HG02840 (cell line): Measurements from ENCODE around the gene ZNF484.
"Not testable (repeated sequence)": the region's sequence is repeated elsewhere in the genome, so short reads cannot be mapped to it uniquely, and the experiment has no call there.

ENCODE experiments used
- ATAC-seq: cut with Tn5 transposase; IDR thresholded peaks from one replicate; pipeline ENCODE4 v1.9.1; 2021; ENCODE audit warnings: mild to moderate bottlenecking, moderate library complexity, moderate number of reproducible peaks; ENCODE audit not compliant: unreplicated experiment, low FRiP score

The ZNF484 gene

DNA sequence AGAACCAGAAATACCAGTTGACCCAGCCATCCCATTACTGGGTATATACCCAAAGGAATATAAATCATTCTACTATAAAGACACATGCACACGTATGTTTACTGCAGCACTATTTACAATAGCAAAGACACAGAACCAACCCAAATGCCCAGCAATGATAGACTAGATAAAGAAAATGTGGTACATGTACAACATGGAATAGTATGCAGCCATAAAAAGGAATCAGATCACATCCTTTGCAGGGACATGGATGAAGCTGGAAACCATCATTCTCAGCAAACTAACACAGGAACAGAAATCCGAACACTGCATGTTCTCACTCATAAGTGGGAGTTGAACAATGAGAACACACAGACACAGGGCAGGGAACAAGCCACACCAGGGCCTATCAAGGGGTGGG is 11.2 kb downstream of the ZNF484 start:
- ATAC-seq, result not testable (repeated sequence)

DNA sequence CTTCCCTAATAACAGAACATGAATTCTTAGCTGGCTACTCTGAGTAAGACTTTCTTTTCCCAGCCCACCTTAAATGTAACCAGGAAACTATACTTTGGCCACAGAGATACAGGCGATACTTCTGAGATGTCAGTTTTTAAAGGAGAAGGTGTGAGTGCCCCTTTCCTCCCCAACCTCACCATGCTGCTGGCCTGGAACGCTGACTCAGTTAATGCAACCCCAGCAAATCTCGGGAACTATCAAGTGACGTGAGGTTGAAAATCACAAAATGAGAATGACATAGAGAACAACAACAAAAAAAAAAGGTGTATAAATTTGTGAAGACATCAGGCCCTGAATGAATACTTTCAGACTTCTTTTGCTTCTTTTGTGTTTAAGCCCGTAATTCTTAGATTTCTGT is 13.7 kb downstream of the ZNF484 start:
- ATAC-seq, result no peak

DNA sequence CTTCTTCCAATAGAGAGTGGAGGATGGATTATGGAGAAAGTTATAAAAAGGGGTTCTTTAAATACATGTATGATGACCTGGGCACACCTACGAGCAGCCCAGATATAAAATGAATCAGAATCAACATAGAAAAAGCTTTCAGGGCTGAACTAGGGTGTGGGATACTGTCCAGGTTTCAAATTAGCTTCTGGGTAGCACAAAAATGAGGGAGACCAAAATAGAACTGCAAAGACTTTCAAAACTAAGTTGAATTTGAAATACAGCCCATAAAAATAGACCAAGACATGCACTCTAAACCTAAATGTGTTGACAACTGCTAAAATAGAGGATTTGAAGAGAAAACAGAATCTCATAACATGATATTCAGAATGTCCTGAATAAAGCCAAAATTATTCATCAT is 17.0 kb downstream of the ZNF484 start:
- ATAC-seq, result no peak

DNA sequence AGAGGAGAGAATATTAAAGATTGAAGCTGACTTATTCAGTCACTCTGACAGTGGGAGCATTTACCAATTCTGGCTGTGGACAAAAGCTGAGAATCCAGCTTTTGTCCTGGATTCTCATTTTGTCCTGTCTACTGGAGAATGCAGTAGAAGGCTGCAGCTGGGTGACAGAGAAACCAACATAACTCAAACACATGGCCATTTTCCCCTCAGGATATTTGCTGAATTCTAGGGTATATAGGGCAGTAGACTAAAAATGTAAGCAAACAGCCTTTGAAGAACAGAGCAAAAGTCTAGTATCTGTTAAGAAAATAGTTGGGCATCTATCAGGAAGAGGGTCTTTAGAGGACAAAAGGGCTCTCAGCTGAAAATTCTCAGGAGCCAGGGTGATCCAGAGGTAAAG is 20.6 kb downstream of the ZNF484 start:
- ATAC-seq, result no peak

DNA sequence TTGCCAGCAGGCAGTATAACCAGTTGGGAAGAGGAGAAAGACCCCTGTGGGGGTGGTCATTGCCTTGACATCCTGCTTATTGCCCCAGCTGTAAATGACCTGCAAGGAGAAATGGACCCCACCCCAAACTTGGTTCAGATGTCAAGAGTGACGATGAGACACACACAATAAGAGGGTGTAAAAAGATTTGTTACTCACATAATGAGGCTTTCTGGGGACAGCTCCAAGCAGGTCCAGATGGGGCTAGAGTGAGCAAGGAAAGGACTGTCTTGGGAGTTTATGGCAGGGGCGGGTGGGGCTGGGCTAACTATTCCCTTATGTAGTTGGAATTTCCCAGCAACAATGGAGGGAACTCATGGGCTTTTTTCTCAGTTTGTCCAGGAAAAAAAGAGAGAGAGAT is 24.1 kb downstream of the ZNF484 start:
- no peak for ATAC-seq

DNA sequence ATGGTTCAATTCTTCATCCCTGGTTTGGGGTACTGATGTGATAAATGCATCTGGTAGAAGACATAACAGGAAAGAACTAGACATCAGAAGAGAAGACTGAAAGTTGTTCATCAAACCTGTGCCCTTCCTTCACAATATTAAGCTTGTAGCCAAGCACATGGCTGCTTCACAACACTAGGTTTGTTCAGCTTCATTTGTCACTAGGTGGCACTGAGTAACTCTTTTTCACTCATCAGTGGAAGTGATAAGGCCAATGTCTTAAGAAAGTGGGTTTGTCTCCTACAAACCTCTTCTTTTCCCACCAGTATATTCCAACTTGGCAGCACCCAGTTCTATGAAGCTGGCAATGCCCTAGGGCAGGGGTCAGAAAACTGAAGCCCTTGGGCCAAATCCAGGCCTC is 26.9 kb downstream of the ZNF484 start:
- ATAC-seq, result no peak

DNA sequence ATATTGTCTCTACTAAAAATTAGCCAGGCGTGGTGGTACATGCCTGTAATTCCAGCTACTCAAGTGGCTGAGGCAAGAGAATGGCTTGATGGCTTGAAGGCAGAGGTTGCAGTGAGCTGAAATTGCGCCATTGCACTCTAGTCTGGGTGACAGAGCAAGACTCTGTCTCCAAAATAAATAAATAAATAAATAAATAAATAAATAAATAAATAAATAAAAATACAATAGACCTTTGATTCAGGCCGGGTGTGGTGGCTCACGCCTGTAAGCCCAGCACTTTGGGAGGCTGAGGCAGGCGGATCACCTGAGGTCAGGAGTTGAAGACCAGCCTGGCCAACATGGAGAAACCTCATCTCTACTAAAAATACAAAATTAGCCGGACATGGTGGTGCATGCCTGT is 29.1 kb downstream of the ZNF484 start:
- ATAC-seq, result not testable (repeated sequence)

DNA sequence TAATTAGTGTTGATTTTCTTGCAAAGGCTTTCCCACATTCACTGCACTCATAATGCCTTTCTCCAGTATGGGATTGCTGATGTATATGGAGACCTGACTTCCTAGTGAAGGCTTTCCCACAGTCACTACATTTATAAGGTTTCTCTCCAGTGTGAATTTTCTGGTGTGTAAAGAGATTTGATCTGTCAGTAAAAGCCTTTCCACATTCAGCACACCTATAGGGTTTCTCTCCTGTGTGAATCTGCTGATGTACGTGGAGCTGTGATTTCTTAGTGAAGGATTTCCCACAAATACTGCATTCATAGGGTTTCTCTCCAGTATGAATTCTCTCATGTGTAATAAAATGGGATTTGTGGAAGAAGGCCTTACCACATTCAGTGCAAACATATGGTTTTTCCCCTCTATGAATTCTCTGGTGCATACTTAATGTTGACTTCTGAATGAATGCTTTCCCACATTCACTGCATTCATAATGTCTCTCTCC is 31.1 kb downstream of the ZNF484 start:
- ATAC-seq, result no peak

DNA sequence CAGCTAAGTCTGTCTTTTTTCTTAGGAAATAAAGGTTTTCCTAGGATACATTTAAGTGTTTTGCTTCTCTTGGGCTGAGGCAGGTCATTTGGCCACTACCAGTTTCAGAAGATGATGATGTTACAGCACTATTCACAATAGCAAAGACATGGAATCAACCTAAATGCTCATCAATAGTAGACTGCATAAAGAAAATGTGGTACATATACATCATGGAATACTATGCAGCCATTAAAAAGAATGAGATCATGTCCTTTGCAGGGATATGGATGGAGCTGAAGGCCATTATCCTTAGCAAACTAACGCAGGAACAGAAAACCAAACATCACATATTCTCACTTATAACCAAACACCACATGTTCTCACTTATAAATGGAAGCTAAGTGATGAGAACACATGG is 39.4 kb downstream of the ZNF484 start:
- not testable (repeated sequence) for ATAC-seq

DNA sequence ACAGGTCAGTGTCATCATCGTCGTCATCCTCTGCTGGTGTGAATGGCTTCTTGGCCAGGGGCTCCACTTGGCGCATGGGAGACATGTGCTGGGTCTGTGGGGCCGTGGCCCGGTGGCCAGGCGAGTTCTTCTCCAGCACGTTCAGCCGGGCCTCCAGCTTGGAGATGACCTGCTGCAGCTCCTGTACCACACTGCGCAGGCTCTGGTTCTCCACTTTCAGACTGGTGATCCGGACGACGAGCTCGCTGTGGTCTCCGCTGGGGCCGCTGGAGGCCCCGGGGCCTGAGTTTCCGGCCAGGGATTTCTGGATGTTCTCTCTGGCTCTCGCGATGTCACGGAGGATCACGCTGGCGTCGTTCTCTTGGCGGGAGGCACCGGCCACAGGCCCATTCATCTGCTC is 40.6 kb downstream of the ZNF484 start:
- no peak for ATAC-seq

DNA sequence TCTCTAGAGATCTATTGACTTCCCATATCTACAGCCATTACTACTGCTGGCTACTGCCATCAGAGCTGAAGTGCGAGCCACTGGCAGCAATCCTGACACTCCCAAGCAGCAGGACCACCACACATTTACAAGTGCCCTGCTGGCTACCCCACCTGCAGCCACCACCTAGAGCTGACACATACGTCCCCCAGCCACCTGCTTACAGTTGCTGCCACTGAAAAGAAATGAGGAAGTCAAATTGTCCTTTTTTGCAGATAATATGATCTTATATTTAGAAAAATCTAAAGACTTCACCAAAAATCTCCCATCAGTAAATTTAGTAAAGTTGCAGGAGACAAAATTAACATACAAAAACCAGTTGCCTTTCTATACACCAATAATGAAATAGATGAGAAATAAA is 48.4 kb downstream of the ZNF484 start:
- no peak for ATAC-seq

DNA sequence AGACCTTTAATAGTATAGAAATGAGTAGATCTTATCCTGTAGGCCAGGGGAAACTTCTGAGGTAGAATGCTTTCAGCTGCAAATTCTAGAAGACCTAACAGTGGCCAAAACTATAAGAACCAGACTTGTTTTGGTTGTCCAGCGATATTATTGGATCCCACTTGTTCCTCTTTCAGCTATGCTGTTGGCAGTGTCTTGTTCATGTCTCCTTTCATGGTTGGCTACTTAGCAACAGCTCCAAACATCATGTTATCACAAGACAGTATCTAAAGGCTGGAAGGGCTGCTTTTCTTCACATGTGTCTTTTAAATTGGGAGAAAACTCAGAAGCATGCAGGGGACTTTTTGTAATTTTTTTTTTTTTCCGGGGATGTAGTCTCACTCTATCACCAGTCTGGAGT is 52.8 kb downstream of the ZNF484 start:
- ATAC-seq, result not testable (repeated sequence)

DNA sequence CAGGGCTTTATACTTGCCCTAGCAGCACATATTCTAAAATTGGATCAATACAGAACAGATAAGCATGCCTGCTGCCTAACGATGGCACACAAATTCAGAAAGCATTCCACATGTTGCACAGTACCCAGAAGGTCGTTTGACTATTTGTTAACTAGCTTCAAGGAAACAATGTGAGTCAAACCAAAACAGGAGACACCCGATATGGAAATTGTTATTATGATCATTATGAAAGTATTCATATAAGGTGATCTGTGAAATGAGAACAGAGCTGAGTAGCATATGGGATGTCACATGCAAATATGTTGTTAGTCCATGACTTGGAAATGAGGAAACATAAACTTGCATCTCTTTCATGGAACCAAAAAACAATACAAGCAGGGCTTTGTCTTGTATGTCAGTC is 56.9 kb downstream of the ZNF484 start:
- no peak for ATAC-seq

DNA sequence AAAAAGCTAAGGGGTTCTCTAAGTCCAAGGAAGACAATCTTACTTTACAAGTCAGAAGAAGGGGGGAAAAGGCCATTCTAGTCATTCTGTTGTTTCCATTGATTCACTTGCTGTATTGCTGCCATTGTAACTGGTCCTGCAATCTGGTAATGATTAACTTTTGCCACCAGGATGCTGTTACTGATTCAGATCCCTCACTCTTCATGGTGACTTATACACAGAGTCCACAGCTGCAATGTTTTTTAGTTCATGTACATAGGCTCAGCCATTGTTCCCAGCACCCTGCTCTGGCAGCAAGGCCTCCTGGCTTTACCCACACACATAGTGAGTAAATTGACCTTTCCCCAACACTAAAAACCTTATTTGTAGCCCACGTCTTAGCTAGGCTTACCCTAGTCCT is 57.9 kb downstream of the ZNF484 start:
- ATAC-seq, result not testable (repeated sequence)

DNA sequence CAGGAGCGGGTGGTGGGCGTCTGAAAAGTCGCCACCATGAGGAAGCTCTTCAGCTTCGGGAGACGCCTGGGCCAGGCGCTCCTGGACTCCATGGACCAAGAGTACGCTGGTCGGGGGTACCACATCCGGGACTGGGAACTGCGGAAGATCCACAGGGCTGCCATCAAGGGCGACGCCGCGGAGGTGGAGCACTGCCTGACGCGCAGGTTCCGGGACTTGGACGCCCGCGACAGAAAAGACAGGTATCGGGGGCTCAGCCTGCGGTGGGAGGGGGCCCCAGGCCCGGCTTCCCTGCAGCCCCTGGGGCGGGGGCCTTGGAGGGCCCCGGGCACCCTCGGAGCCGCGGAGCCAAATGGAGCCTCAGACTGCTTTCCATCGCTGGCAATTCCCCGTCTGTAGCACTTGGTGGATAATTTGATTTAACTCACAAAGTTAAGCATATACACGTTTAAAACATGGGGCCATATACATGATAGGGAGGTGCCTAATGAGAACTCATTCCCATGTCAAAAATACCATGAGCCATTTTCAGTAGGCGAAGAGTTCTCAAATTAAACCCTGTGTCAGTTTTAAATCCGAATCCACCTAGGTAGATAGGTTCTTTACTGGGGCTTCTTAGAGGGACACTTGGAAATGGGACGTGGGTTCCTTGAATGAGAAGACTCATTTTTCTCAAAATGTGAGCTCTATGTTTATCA is 68.1 kb downstream of the ZNF484 start:
- ATAC-seq, result not testable (repeated sequence)

DNA sequence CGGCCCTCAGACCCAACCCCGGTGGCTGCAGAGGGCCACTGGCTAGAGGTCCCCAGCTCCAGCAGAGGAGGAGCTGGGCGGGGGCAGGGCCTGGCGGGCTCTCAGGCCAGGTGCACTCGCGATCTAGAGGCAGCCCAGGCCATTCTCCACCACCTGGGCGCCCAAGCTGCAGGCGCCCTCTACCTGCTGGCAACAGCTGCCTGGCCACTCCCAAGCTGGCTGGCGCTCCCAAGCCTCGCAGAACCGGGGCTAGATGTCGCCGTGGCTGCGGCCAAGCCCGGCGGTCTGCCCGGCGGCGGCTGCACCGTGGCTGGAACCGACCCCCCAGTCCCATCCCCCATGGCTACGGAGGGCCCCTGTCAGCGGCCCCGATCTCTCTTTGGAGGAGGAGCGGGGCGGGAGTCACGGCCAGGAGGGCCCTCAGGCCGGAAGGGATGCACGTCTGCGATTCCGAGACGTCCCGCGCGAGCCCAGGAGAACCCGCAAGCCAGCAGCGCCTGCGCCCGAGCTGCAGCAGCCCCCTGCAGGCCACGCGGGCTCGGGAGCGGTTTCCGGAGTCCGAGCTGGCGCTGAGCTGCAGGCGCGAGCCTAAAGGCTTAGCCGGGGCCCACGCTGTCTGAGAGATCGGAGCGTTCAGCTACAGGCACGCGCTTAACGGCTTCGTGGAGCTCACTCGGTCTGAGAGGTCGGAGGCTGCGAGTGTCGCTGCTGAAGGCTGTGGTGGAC is 68.9 kb downstream of the ZNF484 start:
- no peak for ATAC-seq

DNA sequence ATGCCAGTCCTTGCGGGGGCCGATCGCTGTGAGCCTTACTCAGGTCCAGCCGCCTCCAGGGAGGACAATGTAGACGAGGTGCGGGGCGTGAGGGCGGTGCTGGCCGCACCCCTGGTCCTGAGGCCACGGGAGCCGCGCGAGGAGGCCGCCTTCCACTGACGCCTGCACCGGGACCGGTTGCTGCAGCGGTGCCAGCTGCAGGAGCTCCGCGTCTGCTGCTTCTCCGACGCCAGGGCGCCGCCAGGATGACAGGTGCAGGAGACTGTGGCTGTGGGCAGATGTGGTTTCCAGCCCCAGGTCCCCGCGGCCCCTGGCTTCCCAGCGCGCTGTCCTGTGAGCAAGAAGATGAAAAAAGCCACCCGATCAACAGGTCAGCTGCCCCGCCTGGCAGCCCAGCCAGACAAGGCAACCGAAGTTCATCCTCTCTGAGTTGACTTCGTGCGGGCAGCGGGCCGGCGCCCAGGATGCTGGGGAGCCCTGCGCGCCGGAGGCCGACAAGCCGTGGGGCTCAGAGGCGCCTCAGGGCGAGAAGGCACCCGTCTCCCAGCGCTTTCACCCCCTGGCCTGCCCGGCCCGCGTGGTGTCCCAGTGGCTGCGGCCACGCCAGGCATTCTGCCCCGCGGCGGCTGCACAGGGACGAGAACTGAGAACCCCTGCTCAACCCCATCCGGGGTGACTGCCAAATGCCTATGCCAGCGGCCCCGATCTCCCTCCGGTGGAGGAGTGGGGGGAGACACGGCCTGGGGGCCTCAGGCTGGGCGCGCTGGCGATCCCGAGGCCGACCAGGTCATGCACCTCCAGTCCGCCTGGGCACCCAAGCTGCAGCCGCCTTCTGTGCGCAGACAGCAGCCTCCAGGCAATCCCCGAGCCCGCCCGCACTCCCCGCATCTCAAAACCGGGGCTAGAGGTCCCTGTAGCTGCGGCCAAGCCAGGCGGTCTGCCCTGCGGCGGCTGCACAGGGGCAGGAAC is 69.8 kb downstream of the ZNF484 start:
- no peak for ATAC-seq

DNA sequence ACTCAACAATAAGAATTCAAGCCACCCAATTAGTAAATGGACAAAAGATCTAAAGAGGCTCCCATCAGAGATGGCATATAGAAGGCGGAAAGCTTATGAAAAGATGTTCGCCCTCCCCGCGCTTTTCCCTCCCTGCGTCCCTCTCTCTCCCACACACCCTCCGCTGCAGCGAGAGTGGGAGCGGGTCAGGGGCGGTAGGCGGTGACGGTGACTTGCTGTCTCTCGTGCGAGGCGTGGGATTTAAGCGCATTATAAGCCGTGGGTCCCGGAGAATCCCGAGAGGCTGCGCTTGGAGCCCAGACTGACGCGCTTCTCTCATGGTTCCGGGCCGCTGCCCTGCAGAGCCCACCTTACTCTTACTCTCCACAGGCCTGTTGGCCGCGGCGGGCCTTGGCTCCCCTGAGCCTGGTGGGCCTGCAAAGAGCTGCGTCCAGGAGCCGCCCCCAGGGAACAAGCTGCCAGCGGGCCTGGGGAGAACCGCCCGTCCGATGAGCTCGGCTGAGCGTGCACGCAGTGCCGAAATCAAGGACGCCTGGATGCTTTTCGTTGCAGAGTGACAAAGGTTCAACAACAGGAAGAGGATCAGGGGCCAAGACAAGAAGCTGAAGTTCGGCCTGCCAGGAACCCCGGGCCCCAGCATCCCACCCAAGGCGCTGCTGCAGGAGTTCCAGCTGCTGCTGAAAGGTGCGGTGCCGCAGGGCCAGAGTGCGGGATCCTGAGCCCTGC is 70.6 kb downstream of the ZNF484 start:
- no peak for ATAC-seq

DNA sequence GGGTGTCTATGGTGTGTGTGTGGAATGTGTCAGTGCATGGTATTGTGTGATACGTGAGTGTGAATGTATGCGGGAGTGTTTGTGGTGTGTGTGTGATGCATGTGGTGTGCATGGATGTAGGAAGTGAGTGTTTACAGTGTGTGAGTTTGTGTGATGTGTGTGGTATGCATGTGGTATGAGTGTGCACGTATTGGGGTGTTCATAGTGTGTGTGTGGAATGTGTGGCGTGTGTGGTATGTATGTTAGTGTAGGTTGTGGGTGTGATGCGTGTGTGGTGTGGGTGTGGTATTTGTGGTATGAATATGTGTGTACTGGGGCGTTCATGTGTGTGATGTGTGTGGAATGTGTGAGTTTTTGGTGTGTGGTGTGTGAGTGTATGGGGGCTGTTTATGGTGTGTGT is 73.1 kb downstream of the ZNF484 start:
- no peak for ATAC-seq

DNA sequence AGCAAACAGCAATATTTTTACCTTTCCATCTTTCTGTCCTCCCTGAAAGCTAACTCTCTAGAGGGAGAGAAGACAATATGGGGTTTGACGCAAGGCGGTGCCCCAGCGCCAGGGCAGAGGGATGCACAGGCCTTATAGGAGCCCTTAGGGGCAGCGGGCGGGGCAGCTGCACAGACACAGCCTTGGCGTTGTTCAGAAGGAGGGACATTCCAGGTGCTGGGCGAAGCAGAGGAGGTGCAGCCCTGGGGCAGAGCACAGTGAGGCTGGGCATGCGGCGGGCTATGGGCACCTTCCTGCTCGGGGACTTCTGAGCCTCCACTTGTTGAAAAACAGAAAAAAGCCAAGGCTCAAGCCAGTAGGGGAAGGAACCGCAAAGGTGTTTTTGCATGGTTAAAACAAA is 79.5 kb downstream of the ZNF484 start:
- no peak for ATAC-seq
